Activated T-cell treated with anti-CD3 and anti-CD28 coated beads, Interleukin-2, amount 50 U/mL, for 4 hours (primary cell): ENCODE data around the gene SLAMF1. TPM values are rescaled to one million over a fixed set of nuclear protein-coding genes. Genes with fewer than 3 reads are reported as not detected.

ENCODE experiments used
- ATAC-seq, 2 donors: fragments of 200-7000 bp; cut with Tn5 transposase; one replicate each; pipeline ENCODE4 v1.10.0; 2021
- DNase-seq: peaks from one replicate; pipeline ENCODE4 v3.0.0-alpha.2; 2020
- H3K27me3 Mint-ChIP-seq: one replicate; pipeline ENCODE4 v1.8.0; 2021; ENCODE audit warnings: low read depth, mixed read lengths
- H3K36me3 Mint-ChIP-seq: one replicate; pipeline ENCODE4 v1.8.0; 2022; ENCODE audit warnings: mixed read lengths; ENCODE audit not compliant: insufficient read depth
- H3K4me1 Mint-ChIP-seq: one replicate; pipeline ENCODE4 v1.8.0; 2021; ENCODE audit warnings: low read depth, mixed read lengths
- H3K4me3 Mint-ChIP-seq: one replicate; pipeline ENCODE4 v1.8.0; 2021; ENCODE audit warnings: mild to moderate bottlenecking, moderate library complexity, mixed read lengths
- H3K9me3 Mint-ChIP-seq: one replicate; pipeline ENCODE4 v1.8.0; 2021; ENCODE audit warnings: mixed read lengths
- total RNA-seq, 3 donors: library from RNA; stranded (reverse); gene quantifications; one replicate each; pipeline ENCODE4 v1.2.1, GENCODE V29; 2021

SLAMF1 gene
- total RNA-seq, 3 donors from 2014 or later = 69.2 to 138 (median 96.6) TPM

- Mint-ChIP-seq H3K4me1 (peaks cover 64% of the 10 kb centered on the region), H3K9me3 (peaks cover 7% of the 10 kb centered on the region), H3K27me3 (no peaks in the 10 kb centered on the region), H3K4me3 (no peak overlapping the region), H3K36me3 (peaks cover 58% of the 10 kb centered on the region)
- ATAC-seq (no peak), DNase-seq (no peak)
Measured at GRCh38 chr1:160618327-160618726, 28.5 kb downstream of the SLAMF1 start.

GRCh38 chr1:160615660-160616059 lies 31.2 kb downstream of the SLAMF1 start:
- peaks cover 52% of the 10 kb centered on the region for H3K36me3 Mint-ChIP-seq
- DNase-seq (no peak), ATAC-seq (no peak)
- no peaks in the 10 kb centered on the region for H3K27me3 Mint-ChIP-seq
- peaks cover 52% of the 10 kb centered on the region for H3K4me1 Mint-ChIP-seq
- no peak overlapping the region for H3K4me3 Mint-ChIP-seq
- peaks cover 7% of the 10 kb centered on the region for H3K9me3 Mint-ChIP-seq

GRCh38 chr1:160614410-160614809 lies 32.4 kb downstream of the SLAMF1 start:
- peaks cover 7% of the 10 kb centered on the region for H3K9me3 Mint-ChIP-seq
- H3K4me1 Mint-ChIP-seq = peaks cover 51% of the 10 kb centered on the region
- no peak overlapping the region for H3K4me3 Mint-ChIP-seq
- ATAC-seq (no peak), DNase-seq (no peak)
- peaks cover 51% of the 10 kb centered on the region for H3K36me3 Mint-ChIP-seq
- H3K27me3 Mint-ChIP-seq = no peaks in the 10 kb centered on the region

GRCh38 chr1:160612613-160613218 lies 34.1 kb downstream of the SLAMF1 start:
- Mint-ChIP-seq H3K4me1 (peaks cover 49% of the 10 kb centered on the region), H3K27me3 (no peaks in the 10 kb centered on the region), H3K4me3 (no peak overlapping the region), H3K36me3 (peaks cover 43% of the 10 kb centered on the region), H3K9me3 (no peaks in the 10 kb centered on the region)
- DNase-seq (no peak), ATAC-seq (no peak)

- no peaks in the 10 kb centered on the region for H3K27me3 Mint-ChIP-seq
- peaks cover 65% of the 10 kb centered on the region for H3K4me1 Mint-ChIP-seq
- H3K36me3 Mint-ChIP-seq = peaks cover 50% of the 10 kb centered on the region
- ATAC-seq (no peak), DNase-seq (no peak)
- H3K4me3 Mint-ChIP-seq = no peak overlapping the region
- H3K9me3 Mint-ChIP-seq = no peaks in the 10 kb centered on the region
Measured at GRCh38 chr1:160610569-160611242, 36.1 kb downstream of the SLAMF1 start.

- Mint-ChIP-seq H3K27me3 (no peaks in the 10 kb centered on the region), H3K36me3 (peaks cover 57% of the 10 kb centered on the region), H3K9me3 (peaks cover 7% of the 10 kb centered on the region), H3K4me1 (peaks cover 63% of the 10 kb centered on the region), H3K4me3 (no peak overlapping the region)
- no peak for ATAC-seq
- DNase-seq = no peak
Measured at GRCh38 chr1:160608941-160609340, 37.9 kb downstream of the SLAMF1 start.

GRCh38 chr1:160608514-160608913 lies 38.3 kb downstream of the SLAMF1 start:
- H3K36me3 Mint-ChIP-seq = peaks cover 54% of the 10 kb centered on the region
- H3K4me1 Mint-ChIP-seq = peaks cover 61% of the 10 kb centered on the region
- DNase-seq (no peak), ATAC-seq (no peak)
- H3K27me3 Mint-ChIP-seq = no peaks in the 10 kb centered on the region
- no peak overlapping the region for H3K4me3 Mint-ChIP-seq
- H3K9me3 Mint-ChIP-seq = peaks cover 8% of the 10 kb centered on the region

- H3K36me3 Mint-ChIP-seq = peaks cover 49% of the 10 kb centered on the region
- peaks cover 56% of the 10 kb centered on the region for H3K4me1 Mint-ChIP-seq
- DNase-seq (no peak), ATAC-seq (no peak)
- H3K27me3 Mint-ChIP-seq = no peaks in the 10 kb centered on the region
- no peak overlapping the region for H3K4me3 Mint-ChIP-seq
- H3K9me3 Mint-ChIP-seq = peaks cover 12% of the 10 kb centered on the region
Measured at GRCh38 chr1:160608057-160608456, 38.8 kb downstream of the SLAMF1 start.

- ATAC-seq (peak in 1 of 2 donors; percentile 6), DNase-seq (no peak)
- no peaks in the 10 kb centered on the region for H3K27me3 Mint-ChIP-seq
- peaks cover 47% of the 10 kb centered on the region for H3K36me3 Mint-ChIP-seq
- H3K4me1 Mint-ChIP-seq = peaks cover 53% of the 10 kb centered on the region
- peaks cover 15% of the 10 kb centered on the region for H3K9me3 Mint-ChIP-seq
- H3K4me3 Mint-ChIP-seq = no peak overlapping the region
Measured at GRCh38 chr1:160607672-160608032, 39.2 kb downstream of the SLAMF1 start.

GRCh38 chr1:160607011-160607671 lies 39.7 kb downstream of the SLAMF1 start:
- H3K36me3 Mint-ChIP-seq = peaks cover 44% of the 10 kb centered on the region
- no peaks in the 10 kb centered on the region for H3K27me3 Mint-ChIP-seq
- DNase-seq = peak; percentile 47
- peaks cover 15% of the 10 kb centered on the region for H3K9me3 Mint-ChIP-seq
- peak; percentile 96 to 97 for ATAC-seq
- peaks cover 53% of the 10 kb centered on the region for H3K4me1 Mint-ChIP-seq
- H3K4me3 Mint-ChIP-seq = peak overlapping the region; percentile 4

GRCh38 chr1:160606611-160607010 lies 40.2 kb downstream of the SLAMF1 start:
- DNase-seq = no peak
- peaks cover 47% of the 10 kb centered on the region for H3K36me3 Mint-ChIP-seq
- peaks cover 53% of the 10 kb centered on the region for H3K4me1 Mint-ChIP-seq
- ATAC-seq = no peak
- H3K4me3 Mint-ChIP-seq = peak overlapping the region; percentile 4
- H3K27me3 Mint-ChIP-seq = no peaks in the 10 kb centered on the region
- H3K9me3 Mint-ChIP-seq = peaks cover 19% of the 10 kb centered on the region

GRCh38 chr1:160605792-160606479 lies 40.9 kb downstream of the SLAMF1 start:
- Mint-ChIP-seq H3K27me3 (no peaks in the 10 kb centered on the region), H3K4me1 (peaks cover 48% of the 10 kb centered on the region), H3K4me3 (no peak overlapping the region), H3K9me3 (peaks cover 26% of the 10 kb centered on the region), H3K36me3 (peaks cover 45% of the 10 kb centered on the region)
- DNase-seq = no peak
- ATAC-seq = no peak

- no peak for DNase-seq
- no peak for ATAC-seq
- Mint-ChIP-seq H3K36me3 (peaks cover 39% of the 10 kb centered on the region), H3K4me1 (peaks cover 42% of the 10 kb centered on the region), H3K4me3 (no peak overlapping the region), H3K9me3 (peaks cover 26% of the 10 kb centered on the region), H3K27me3 (no peaks in the 10 kb centered on the region)
Measured at GRCh38 chr1:160605205-160605604, 41.6 kb downstream of the SLAMF1 start.

- H3K27me3 Mint-ChIP-seq = no peaks in the 10 kb centered on the region
- H3K9me3 Mint-ChIP-seq = peaks cover 18% of the 10 kb centered on the region
- peaks cover 14% of the 10 kb centered on the region for H3K36me3 Mint-ChIP-seq
- ATAC-seq (no peak), DNase-seq (no peak)
- no peak overlapping the region for H3K4me3 Mint-ChIP-seq
- H3K4me1 Mint-ChIP-seq = no peaks in the 10 kb centered on the region
Measured at GRCh38 chr1:160597705-160598104, 49.1 kb downstream of the SLAMF1 start.
